Neural progenitor cell (in vitro differentiated cells): Measurements from ENCODE around the gene HMX1. TPM values are rescaled to one million over a fixed set of nuclear protein-coding genes. Genes with fewer than 3 reads are reported as not detected.

ENCODE experiments used
- DNase-seq: peaks from one replicate; pipeline ENCODE4 v3.0.0-alpha.2; 2016; ENCODE audit warnings: low spot score
- H2AFZ ChIP-seq: fragments of 200-600 bp; sonication (generic); replicated peaks from 2 replicates; pipeline ENCODE4 v1.6.1; 2016; ENCODE audit warnings: antibody characterized with exemption
- H3F3A ChIP-seq: fragments of 200-600 bp; sonication (generic); 2 replicates; pipeline ENCODE4 v1.6.1; 2016; ENCODE audit warnings: antibody characterized with exemption, low read depth
- H3K27ac ChIP-seq: fragments of 200-600 bp; sonication (generic); 2 replicates; pipeline ENCODE4 v1.5.1; 2016; ENCODE audit warnings: mild to moderate bottlenecking
- H3K27me3 ChIP-seq: fragments of 200-600 bp; sonication (generic); 2 replicates; pipeline ENCODE4 v1.6.1; 2016; ENCODE audit warnings: mild to moderate bottlenecking, moderate library complexity
- H3K36me3 ChIP-seq: fragments of 200-600 bp; sonication (generic); 2 replicates; pipeline ENCODE4 v1.5.1; 2016
- H3K4me1 ChIP-seq: fragments of 200-600 bp; sonication (generic); 2 replicates; pipeline ENCODE4 v1.6.1; 2016; ENCODE audit warnings: mixed run types
- H3K4me2 ChIP-seq: fragments of 200-600 bp; sonication (generic); 2 replicates; pipeline ENCODE4 v1.6.1; 2016
- H3K4me3 ChIP-seq: fragments of 200-600 bp; sonication (generic); 2 replicates; pipeline ENCODE4 v1.5.1; 2016
- H3K79me2 ChIP-seq: fragments of 200-600 bp; sonication (generic); 2 replicates; pipeline ENCODE4 v1.6.1; 2016; ENCODE audit warnings: low read depth
- H3K9ac ChIP-seq: fragments of 200-600 bp; sonication (generic); 2 replicates; pipeline ENCODE4 v1.6.1; 2016
- H3K9me3 ChIP-seq: fragments of 200-600 bp; sonication (generic); 2 replicates; pipeline ENCODE4 v1.5.1; 2016; ENCODE audit warnings: low read depth
- H4K20me1 ChIP-seq: fragments of 200-600 bp; sonication (generic); 2 replicates; pipeline ENCODE4 v1.6.1; 2016; ENCODE audit warnings: low read depth
- H3K27ac Mint-ChIP-seq: 3 replicates; pipeline ENCODE4 v1.8.0; 2021; ENCODE audit warnings: mixed read lengths
- H3K27me3 Mint-ChIP-seq: 2 replicates; pipeline ENCODE4 v1.8.0; 2022; ENCODE audit warnings: low read depth, mild to moderate bottlenecking, inconsistent platforms, moderate library complexity, mixed read lengths; ENCODE audit not compliant: insufficient read depth
- H3K36me3 Mint-ChIP-seq: 3 replicates; pipeline ENCODE4 v1.8.0; 2021; ENCODE audit warnings: mixed read lengths
- H3K4me1 Mint-ChIP-seq: 3 replicates; pipeline ENCODE4 v1.8.0; 2021; ENCODE audit warnings: mixed read lengths
- H3K4me3 Mint-ChIP-seq: 3 replicates; pipeline ENCODE4 v1.8.0; 2021; ENCODE audit warnings: mild to moderate bottlenecking, moderate library complexity, mixed read lengths
- H3K9me3 Mint-ChIP-seq: 3 replicates; pipeline ENCODE4 v1.8.0; 2020; ENCODE audit warnings: mixed read lengths
- EZH2 ChIP-seq: fragments of 200-600 bp; sonication (generic); IDR thresholded peaks from 2 replicates; pipeline ENCODE4 v1.6.1; 2017; ENCODE audit warnings: antibody characterized with exemption, mild to moderate bottlenecking, moderate library complexity
- EZH2phosphoT487 ChIP-seq: fragments of 200-600 bp; sonication (generic); IDR thresholded peaks from 2 replicates; pipeline ENCODE4 v1.6.1; 2017; ENCODE audit warnings: antibody characterized with exemption
- total RNA-seq: library from RNA; depleted of rRNA; stranded (reverse); fragments of >200 nt; gene quantifications from 2 replicates; pipeline ENCODE4 v1.2.3, GENCODE V29; 2015; ENCODE audit warnings: low replicate concordance
- TF ChIP-seq, protein P1 (sequence below): fragments of 200-600 bp; sonication (generic); IDR thresholded peaks from 2 replicates; pipeline ENCODE4 v1.5.1; 2017; ENCODE audit warnings: antibody characterized with exemption, mild to moderate bottlenecking

Gene HMX1
- total RNA-seq, 1 donor from 2014 or later, result not detected

DNA sequence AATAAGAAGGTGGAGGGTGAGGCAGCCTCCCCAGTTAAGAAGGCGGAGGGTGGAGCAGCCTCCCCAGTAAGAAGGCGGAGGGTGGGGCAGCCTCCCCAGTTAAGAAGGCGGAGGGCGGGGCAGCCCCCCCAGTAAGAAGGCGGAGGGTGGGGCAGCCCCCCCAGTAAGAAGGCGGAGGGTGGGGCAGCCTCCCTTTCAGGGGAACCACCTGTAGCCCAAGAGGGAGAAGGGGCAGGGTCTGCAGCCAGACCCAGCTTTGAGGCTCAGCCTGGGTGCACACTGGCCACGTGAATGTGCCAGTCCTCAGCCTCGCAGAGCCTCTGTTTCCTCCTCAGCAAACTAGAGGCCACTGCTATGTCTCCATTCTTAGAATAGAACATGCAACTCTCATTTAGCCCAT is 52.6 kb downstream of the HMX1 start:
- Histone ChIP-seq H3K79me2 (no peaks in the 10 kb centered on the region), H2AFZ (no peak overlapping the region), H3K4me3 (no peak overlapping the region), H3K9me3 (no peaks in the 10 kb centered on the region), H3K27me3 (peaks cover 21% of the 10 kb centered on the region), H3F3A (no peaks in the 10 kb centered on the region), H4K20me1 (no peaks in the 10 kb centered on the region), H3K4me1 (no peaks in the 10 kb centered on the region), H3K36me3 (no peaks in the 10 kb centered on the region), H3K9ac (no peak overlapping the region), H3K4me2 (no peak overlapping the region), H3K27ac (no peak overlapping the region)
- TF ChIP-seq, protein P1, sequence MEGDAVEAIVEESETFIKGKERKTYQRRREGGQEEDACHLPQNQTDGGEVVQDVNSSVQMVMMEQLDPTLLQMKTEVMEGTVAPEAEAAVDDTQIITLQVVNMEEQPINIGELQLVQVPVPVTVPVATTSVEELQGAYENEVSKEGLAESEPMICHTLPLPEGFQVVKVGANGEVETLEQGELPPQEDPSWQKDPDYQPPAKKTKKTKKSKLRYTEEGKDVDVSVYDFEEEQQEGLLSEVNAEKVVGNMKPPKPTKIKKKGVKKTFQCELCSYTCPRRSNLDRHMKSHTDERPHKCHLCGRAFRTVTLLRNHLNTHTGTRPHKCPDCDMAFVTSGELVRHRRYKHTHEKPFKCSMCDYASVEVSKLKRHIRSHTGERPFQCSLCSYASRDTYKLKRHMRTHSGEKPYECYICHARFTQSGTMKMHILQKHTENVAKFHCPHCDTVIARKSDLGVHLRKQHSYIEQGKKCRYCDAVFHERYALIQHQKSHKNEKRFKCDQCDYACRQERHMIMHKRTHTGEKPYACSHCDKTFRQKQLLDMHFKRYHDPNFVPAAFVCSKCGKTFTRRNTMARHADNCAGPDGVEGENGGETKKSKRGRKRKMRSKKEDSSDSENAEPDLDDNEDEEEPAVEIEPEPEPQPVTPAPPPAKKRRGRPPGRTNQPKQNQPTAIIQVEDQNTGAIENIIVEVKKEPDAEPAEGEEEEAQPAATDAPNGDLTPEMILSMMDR, result no peak
- no peak overlapping the region for H3K27ac Mint-ChIP-seq
- H3K27me3 Mint-ChIP-seq, result peaks cover 7% of the 10 kb centered on the region
- no peak overlapping the region for H3K4me3 Mint-ChIP-seq
- peak; percentile 1 for DNase-seq
- H3K9me3 Mint-ChIP-seq, result no peaks in the 10 kb centered on the region
- peaks cover 3% of the 10 kb centered on the region for H3K4me1 Mint-ChIP-seq
- no peaks in the 10 kb centered on the region for H3K36me3 Mint-ChIP-seq

DNA sequence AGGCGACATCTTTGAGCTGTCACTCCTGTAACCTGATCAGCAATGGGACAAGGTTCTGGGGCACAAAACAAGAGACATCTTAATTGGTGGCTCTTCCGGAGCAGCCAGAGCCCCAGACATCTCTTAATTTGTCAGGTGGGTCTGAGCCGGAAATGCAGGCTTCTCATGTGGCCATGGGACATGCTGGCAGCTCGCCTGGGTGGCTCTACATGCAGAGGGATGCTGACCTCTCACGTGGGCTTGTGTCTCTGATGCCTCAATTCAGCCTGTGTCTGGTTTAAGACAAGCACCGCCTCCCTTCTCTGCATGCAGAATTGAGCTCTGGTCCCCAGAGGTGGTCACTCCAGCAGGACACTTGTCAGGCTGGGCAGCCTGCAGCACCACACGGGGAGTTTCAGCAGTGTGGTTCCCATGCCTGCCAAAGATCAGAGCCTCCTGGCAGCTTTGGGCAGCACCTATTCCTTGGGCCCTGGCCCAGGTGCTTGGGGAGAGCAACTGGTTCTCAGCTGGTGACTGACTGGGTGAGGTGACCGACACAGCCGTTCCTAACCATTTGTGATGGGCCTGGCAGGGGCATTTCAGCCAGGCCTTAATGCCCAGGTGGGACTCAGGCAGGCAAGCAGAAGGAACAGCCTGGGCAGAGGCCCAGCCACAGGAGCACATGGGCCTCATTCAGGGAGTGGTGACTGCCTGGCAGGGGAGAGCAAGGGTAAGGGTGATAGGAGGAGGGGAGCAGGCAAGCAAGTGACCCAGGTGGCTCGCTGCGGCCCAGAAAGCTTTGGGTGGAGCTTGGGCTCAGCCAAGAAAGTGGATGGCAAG is 53.4 kb downstream of the HMX1 start:
- peak; percentile 13 for DNase-seq
- H3K27me3 Mint-ChIP-seq, result peaks cover 7% of the 10 kb centered on the region
- Histone ChIP-seq H3K4me1 (no peaks in the 10 kb centered on the region), H3K4me3 (no peak overlapping the region), H3K27ac (no peak overlapping the region), H3K4me2 (no peak overlapping the region), H3K9me3 (no peaks in the 10 kb centered on the region), H3F3A (no peaks in the 10 kb centered on the region), H3K79me2 (no peaks in the 10 kb centered on the region), H3K9ac (no peak overlapping the region), H3K27me3 (peaks cover 15% of the 10 kb centered on the region), H2AFZ (no peak overlapping the region), H3K36me3 (no peaks in the 10 kb centered on the region), H4K20me1 (no peaks in the 10 kb centered on the region)
- H3K4me3 Mint-ChIP-seq, result no peak overlapping the region
- no peak overlapping the region for H3K27ac Mint-ChIP-seq
- no peaks in the 10 kb centered on the region for H3K9me3 Mint-ChIP-seq
- TF ChIP-seq, protein P1, result no peak
- TF ChIP-seq EZH2 (no peak), EZH2phosphoT487 (no peak)
- H3K36me3 Mint-ChIP-seq, result no peaks in the 10 kb centered on the region
- peaks cover 3% of the 10 kb centered on the region for H3K4me1 Mint-ChIP-seq

DNA sequence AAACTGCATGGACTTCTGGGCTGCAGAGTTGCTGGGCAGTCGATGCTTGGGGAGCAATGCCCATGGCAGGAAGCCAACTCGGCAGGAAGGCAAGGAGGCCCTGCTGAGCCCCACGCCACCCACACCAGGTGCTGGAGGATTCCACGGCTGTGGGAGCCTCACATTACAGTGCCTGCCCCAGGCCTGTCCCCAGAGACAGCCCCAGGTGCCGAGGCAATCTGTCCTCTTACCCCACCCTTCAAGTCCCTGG is 53.9 kb downstream of the HMX1 start:
- DNase-seq, result no peak
- TF ChIP-seq, protein P1, result no peak
- TF ChIP-seq EZH2phosphoT487, result no peak
- no peak for TF ChIP-seq EZH2
- H3K27me3 Mint-ChIP-seq, result peaks cover 7% of the 10 kb centered on the region

More for the DNA sequence above, 53.9 kb downstream of the HMX1 start:
- H3K4me1 ChIP-seq, result no peaks in the 10 kb centered on the region
- no peaks in the 10 kb centered on the region for H4K20me1 ChIP-seq
- no peaks in the 10 kb centered on the region for H3K9me3 Mint-ChIP-seq
- peaks cover 14% of the 10 kb centered on the region for H3K27me3 ChIP-seq
- H3K4me1 Mint-ChIP-seq, result peaks cover 3% of the 10 kb centered on the region
- no peaks in the 10 kb centered on the region for H3K36me3 ChIP-seq
- H3K4me3 Mint-ChIP-seq, result no peak overlapping the region
- no peak overlapping the region for H2AFZ ChIP-seq
- no peaks in the 10 kb centered on the region for H3K36me3 Mint-ChIP-seq
- H3K9me3 ChIP-seq, result no peaks in the 10 kb centered on the region
- no peak overlapping the region for H3K9ac ChIP-seq
- H3K27ac Mint-ChIP-seq, result no peak overlapping the region
- no peaks in the 10 kb centered on the region for H3F3A ChIP-seq
- H3K4me3 ChIP-seq, result no peak overlapping the region
- no peak overlapping the region for H3K27ac ChIP-seq
- no peaks in the 10 kb centered on the region for H3K79me2 ChIP-seq
- no peak overlapping the region for H3K4me2 ChIP-seq
